NOMO-1 treated with DMSO at 0.1 percent for 48 hours (cell line): ENCODE measurements around the gene TIMP2.
"Not testable (repeated sequence)": the region's sequence is repeated elsewhere in the genome, so short reads cannot be mapped to it uniquely, and the experiment has no call there.

Source experiments
- DNase-seq: peaks from one replicate; lab custom pipeline; 2025; ENCODE audit not compliant: unreplicated experiment; lab: John Stamatoyannopoulos, UW

TIMP2 gene

GRCh38 chr17:78910497-78911284 lies 14.5 kb downstream of the TIMP2 start:
- DNase-seq, result peak; percentile 88

- DNase-seq, result no peak
These were observed 16.8 kb downstream of the TIMP2 start for GRCh38 chr17:78908426-78908825.

- no peak for DNase-seq
These were observed 19.6 kb downstream of the TIMP2 start for GRCh38 chr17:78905541-78905940.

- no peak for DNase-seq
These were observed 20.1 kb downstream of the TIMP2 start for GRCh38 chr17:78905116-78905515.

GRCh38 chr17:78904371-78904770 lies 20.8 kb downstream of the TIMP2 start:
- DNase-seq, result no peak

GRCh38 chr17:78903101-78903779 lies 21.9 kb downstream of the TIMP2 start, which contains the start of gene CEP295NL:
TSS of gene CEP295NL (minus strand) at chr17:78903201. CDS start at chr17:78901828, 1,373 bp downstream.
- no peak for DNase-seq

GRCh38 chr17:78902231-78902630 lies 23.0 kb downstream of the TIMP2 start:
- not testable (repeated sequence) for DNase-seq

GRCh38 chr17:78901806-78902205 lies 23.4 kb downstream of the TIMP2 start:
- DNase-seq, result no peak

GRCh38 chr17:78900816-78901215 lies 24.4 kb downstream of the TIMP2 start:
- DNase-seq, result no peak

- no peak for DNase-seq
These were observed 25.6 kb downstream of the TIMP2 start for GRCh38 chr17:78899361-78900260.

GRCh38 chr17:78898947-78899346 lies 26.2 kb downstream of the TIMP2 start:
- no peak for DNase-seq

GRCh38 chr17:78898075-78898836 lies 26.9 kb downstream of the TIMP2 start:
- no peak for DNase-seq

GRCh38 chr17:78897664-78898047 lies 27.5 kb downstream of the TIMP2 start:
- no peak for DNase-seq

GRCh38 chr17:78896834-78897663 lies 28.1 kb downstream of the TIMP2 start:
- no peak for DNase-seq

- no peak for DNase-seq
These were observed 28.9 kb downstream of the TIMP2 start for GRCh38 chr17:78896091-78896833.

- DNase-seq, result no peak
These were observed 29.9 kb downstream of the TIMP2 start for GRCh38 chr17:78895322-78895721.

- DNase-seq, result no peak
These were observed 31.5 kb downstream of the TIMP2 start for GRCh38 chr17:78893684-78894083.

GRCh38 chr17:78892936-78893379 lies 32.2 kb downstream of the TIMP2 start:
- DNase-seq, result peak; percentile 69

GRCh38 chr17:78892520-78892919 lies 32.7 kb downstream of the TIMP2 start:
- no peak for DNase-seq
